Activated CD4-positive, alpha-beta T cell treated with anti-CD3 and anti-CD28 coated beads, Interleukin-2, amount 10 ng/mL, durations not matched to agents 24 days and 14 days (primary cell): ENCODE data around the gene C2CD2L. TPM values are rescaled to one million over a fixed set of nuclear protein-coding genes. Genes with fewer than 3 reads are reported as not detected.

Experiments used
- DNase-seq: peaks from one replicate; pipeline ENCODE4 v3.0.0; 2022
- H3K27ac Mint-ChIP-seq: one replicate; pipeline ENCODE4 v1.8.0; 2022; ENCODE audit warnings: mild to moderate bottlenecking, mixed read lengths
- H3K27me3 Mint-ChIP-seq: one replicate; pipeline ENCODE4 v1.8.0; 2022; ENCODE audit warnings: mixed read lengths
- H3K36me3 Mint-ChIP-seq: one replicate; pipeline ENCODE4 v1.8.0; 2022; ENCODE audit warnings: low read depth, mild to moderate bottlenecking, mixed read lengths
- H3K4me1 Mint-ChIP-seq: one replicate; pipeline ENCODE4 v1.8.0; 2021; ENCODE audit warnings: mixed read lengths
- H3K4me3 Mint-ChIP-seq: one replicate; pipeline ENCODE4 v1.8.0; 2022; ENCODE audit warnings: mild to moderate bottlenecking, moderate library complexity, mixed read lengths
- H3K9me3 Mint-ChIP-seq: one replicate; pipeline ENCODE4 v1.8.0; 2021; ENCODE audit warnings: mixed read lengths
- intact Hi-C: fragments of 100-400 bp; cut with micrococcal nuclease; formaldehyde crosslinking; loops from one replicate; pipeline ENCODE4 v1.15.1; 2023
- total RNA-seq: library from RNA; stranded (reverse); gene quantifications from 2 replicates; pipeline ENCODE4 v1.2.3, GENCODE V29; 2022

C2CD2L gene
- total RNA-seq, 1 donor from 2014 or later: 33.5 TPM

GRCh38 chr11:119114351-119114750, 7.2 kb downstream of the C2CD2L start:
- Mint-ChIP-seq H3K27me3 (no peaks in the 10 kb centered on the region), H3K4me1 (peaks cover 29% of the 10 kb centered on the region), H3K27ac (peak overlapping the region; percentile 98), H3K36me3 (peaks cover 56% of the 10 kb centered on the region), H3K4me3 (no peak overlapping the region), H3K9me3 (no peaks in the 10 kb centered on the region)
- DNase-seq: no peak
- intact Hi-C loops: no loop called here

GRCh38 chr11:119115484-119116234, 8.5 kb downstream of the C2CD2L start:
- Mint-ChIP-seq H3K9me3 (no peaks in the 10 kb centered on the region), H3K36me3 (peaks cover 50% of the 10 kb centered on the region), H3K27me3 (no peaks in the 10 kb centered on the region), H3K4me1 (peaks cover 27% of the 10 kb centered on the region), H3K27ac (peak overlapping the region; percentile 98), H3K4me3 (peak overlapping the region; percentile 86)
- intact Hi-C loops: loop anchor here (1.0 kb wide), 1 partner anchor 8 kb away; the partner anchor contains the start of gene C2CD2L
- peak; percentile 78 for DNase-seq

GRCh38 chr11:119116235-119116594, 9.1 kb downstream of the C2CD2L start:
- Mint-ChIP-seq H3K27ac (peak overlapping the region; percentile 98), H3K27me3 (no peaks in the 10 kb centered on the region), H3K9me3 (no peaks in the 10 kb centered on the region), H3K36me3 (peaks cover 47% of the 10 kb centered on the region), H3K4me1 (peaks cover 30% of the 10 kb centered on the region), H3K4me3 (peak overlapping the region; percentile 86)
- intact Hi-C loops: no loop called here
- DNase-seq: no peak

GRCh38 chr11:119116601-119117000, 9.5 kb downstream of the C2CD2L start:
- no peak for DNase-seq
- peak overlapping the region; percentile 73 for H3K27ac Mint-ChIP-seq
- no peaks in the 10 kb centered on the region for H3K9me3 Mint-ChIP-seq
- no peak overlapping the region for H3K4me3 Mint-ChIP-seq
- peaks cover 30% of the 10 kb centered on the region for H3K4me1 Mint-ChIP-seq
- no peaks in the 10 kb centered on the region for H3K27me3 Mint-ChIP-seq
- H3K36me3 Mint-ChIP-seq: peaks cover 43% of the 10 kb centered on the region
- intact Hi-C loops: no loop called here

GRCh38 chr11:119117004-119117706, 10.0 kb downstream of the C2CD2L start:
- DNase-seq: no peak
- Mint-ChIP-seq H3K4me1 (peaks cover 34% of the 10 kb centered on the region), H3K4me3 (no peak overlapping the region), H3K36me3 (peaks cover 40% of the 10 kb centered on the region), H3K27me3 (no peaks in the 10 kb centered on the region), H3K9me3 (no peaks in the 10 kb centered on the region), H3K27ac (peak overlapping the region; percentile 73)
- intact Hi-C loops: no loop called here

- no peak for DNase-seq
- peaks cover 39% of the 10 kb centered on the region for H3K4me1 Mint-ChIP-seq
- H3K36me3 Mint-ChIP-seq: peaks cover 36% of the 10 kb centered on the region
Observed at GRCh38 chr11:119118227-119118626, 11.1 kb downstream of the C2CD2L start.

GRCh38 chr11:119118946-119119345, 11.8 kb downstream of the C2CD2L start:
- no peak overlapping the region for H3K27ac Mint-ChIP-seq
- peaks cover 32% of the 10 kb centered on the region for H3K36me3 Mint-ChIP-seq
- H3K4me1 Mint-ChIP-seq: peaks cover 38% of the 10 kb centered on the region
- intact Hi-C loops: no loop called here
- no peaks in the 10 kb centered on the region for H3K9me3 Mint-ChIP-seq
- no peaks in the 10 kb centered on the region for H3K27me3 Mint-ChIP-seq
- no peak overlapping the region for H3K4me3 Mint-ChIP-seq
- no peak for DNase-seq

More at GRCh38 chr11:119118227-119118626, 11.1 kb downstream of the C2CD2L start:
- Mint-ChIP-seq H3K27me3 (no peaks in the 10 kb centered on the region), H3K9me3 (no peaks in the 10 kb centered on the region), H3K27ac (no peak overlapping the region), H3K4me3 (no peak overlapping the region)
- intact Hi-C loops: no loop called here

- Mint-ChIP-seq H3K4me3 (peak overlapping the region; percentile 98), H3K27ac (peak overlapping the region; percentile 89), H3K9me3 (no peaks in the 10 kb centered on the region), H3K36me3 (peaks cover 29% of the 10 kb centered on the region), H3K27me3 (no peaks in the 10 kb centered on the region), H3K4me1 (peaks cover 31% of the 10 kb centered on the region)
- no peak for DNase-seq
- intact Hi-C loops: loop anchor here (1.0 to 2.0 kb wide), 6 partner anchors 13 to 63 kb away; partner anchors contain the start of genes C2CD2L, HYOU1 and NLRX1
Observed at GRCh38 chr11:119120639-119121007, 13.5 kb downstream of the C2CD2L start.

GRCh38 chr11:119121008-119121810, 14.1 kb downstream of the C2CD2L start, which contains the start of gene HINFP:
Gene HINFP, plus strand, starts transcription at chr11:119121580. Its CDS starts 5,365 bp downstream, at chr11:119126945.
- intact Hi-C loops: loop anchor here (1.0 to 2.0 kb wide), 6 partner anchors 14 to 64 kb away; partner anchors contain the start of genes C2CD2L, HYOU1 and NLRX1
- H3K4me3 Mint-ChIP-seq: peak within 1 kb of the TSS; percentile 98
- no peaks in the 10 kb centered on the region for H3K27me3 Mint-ChIP-seq
- H3K9me3 Mint-ChIP-seq: no peaks in the 10 kb centered on the region
- peak; percentile 100 for DNase-seq
- H3K27ac Mint-ChIP-seq: peak within 1 kb of the TSS; percentile 89
- peaks cover 26% of the 10 kb centered on the region for H3K4me1 Mint-ChIP-seq
- H3K36me3 Mint-ChIP-seq: peaks cover 24% of the 10 kb centered on the region

- intact Hi-C loops: loop anchor here (1.0 to 2.0 kb wide), 6 partner anchors 14 to 64 kb away; partner anchors contain the start of genes C2CD2L, HYOU1 and NLRX1
- DNase-seq: no peak
- peak overlapping the region; percentile 88 for H3K27ac Mint-ChIP-seq
Observed at GRCh38 chr11:119121811-119122124, 14.6 kb downstream of the C2CD2L start.

GRCh38 chr11:119125821-119126220, 18.7 kb downstream of the C2CD2L start:
- Mint-ChIP-seq H3K9me3 (no peaks in the 10 kb centered on the region), H3K27me3 (no peaks in the 10 kb centered on the region), H3K4me3 (no peak overlapping the region), H3K36me3 (peaks cover 28% of the 10 kb centered on the region), H3K4me1 (peaks cover 23% of the 10 kb centered on the region), H3K27ac (no peak overlapping the region)
- intact Hi-C loops: no loop called here
- no peak for DNase-seq

More at GRCh38 chr11:119121811-119122124, 14.6 kb downstream of the C2CD2L start:
- peaks cover 28% of the 10 kb centered on the region for H3K4me1 Mint-ChIP-seq
- peaks cover 21% of the 10 kb centered on the region for H3K36me3 Mint-ChIP-seq
- peak overlapping the region; percentile 98 for H3K4me3 Mint-ChIP-seq
- H3K9me3 Mint-ChIP-seq: no peaks in the 10 kb centered on the region
- H3K27me3 Mint-ChIP-seq: no peaks in the 10 kb centered on the region

- Mint-ChIP-seq H3K27me3 (no peaks in the 10 kb centered on the region), H3K36me3 (peaks cover 37% of the 10 kb centered on the region), H3K27ac (peak overlapping the region; percentile 83), H3K9me3 (no peaks in the 10 kb centered on the region), H3K4me3 (no peak overlapping the region), H3K4me1 (peaks cover 21% of the 10 kb centered on the region)
- no peak for DNase-seq
- intact Hi-C loops: no loop called here
Observed at GRCh38 chr11:119126675-119127268, 19.6 kb downstream of the C2CD2L start.

- no peaks in the 10 kb centered on the region for H3K27me3 Mint-ChIP-seq
- H3K4me3 Mint-ChIP-seq: no peak overlapping the region
- peaks cover 7% of the 10 kb centered on the region for H3K4me1 Mint-ChIP-seq
- no peaks in the 10 kb centered on the region for H3K9me3 Mint-ChIP-seq
- H3K27ac Mint-ChIP-seq: no peak overlapping the region
- intact Hi-C loops: no loop called here
- DNase-seq: no peak
- H3K36me3 Mint-ChIP-seq: peaks cover 50% of the 10 kb centered on the region
Observed at GRCh38 chr11:119130662-119131061, 23.5 kb downstream of the C2CD2L start.
